Sigmoid colon (tissue), 4 donors: ENCODE results near the gene CDC42BPB.

ENCODE experiments used
- POLR2A ChIP-seq, 2 donors: fragments of 450-650 bp; IDR thresholded peaks; one replicate each; pipeline ENCODE4 v1.6.1; 2016; ENCODE audit warnings: antibody characterized with exemption in 2 of 2, mild to moderate bottlenecking in 2 of 2, moderate library complexity in 2 of 2
- POLR2AphosphoS5 ChIP-seq, 4 donors: sonication (generic); formaldehyde crosslinking; IDR thresholded peaks; one replicate each; pipeline ENCODE4 v1.6.1; 2017; ENCODE audit warnings: antibody characterized with exemption in 4 of 4
- TF ChIP-seq, protein P1 (sequence below), 4 experiments: fragments of 450-650 bp in 3 of 4; fragments of 200-600 bp in 1 of 4; IDR thresholded peaks; one replicate each; pipeline ENCODE4 v1.5.1; 2016 to 2019; ENCODE audit warnings: antibody characterized with exemption in 4 of 4, mild to moderate bottlenecking in 3 of 4, moderate library complexity in 2 of 4

DNA sequence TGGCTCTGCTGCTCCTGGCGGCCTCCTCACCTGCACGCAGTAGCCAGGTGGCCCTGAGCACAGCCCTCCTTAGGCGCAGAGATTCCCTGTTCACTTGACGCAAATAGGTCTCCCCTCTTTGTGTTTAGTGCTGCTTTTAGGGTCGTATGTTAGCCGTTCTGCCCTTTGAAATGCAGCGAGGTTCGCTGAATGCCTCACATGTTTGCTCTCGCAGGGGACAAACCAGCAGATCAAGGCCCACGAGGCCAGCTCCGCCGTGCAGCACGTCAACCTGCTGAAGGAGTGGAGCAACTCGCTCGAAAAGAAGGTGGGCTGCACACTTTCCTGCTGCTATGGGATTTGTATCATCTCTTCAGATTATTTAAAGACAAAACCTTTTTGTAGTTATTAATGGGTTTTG, 166.2 kb downstream of the CDC42BPB start:
- TF ChIP-seq, protein P1, sequence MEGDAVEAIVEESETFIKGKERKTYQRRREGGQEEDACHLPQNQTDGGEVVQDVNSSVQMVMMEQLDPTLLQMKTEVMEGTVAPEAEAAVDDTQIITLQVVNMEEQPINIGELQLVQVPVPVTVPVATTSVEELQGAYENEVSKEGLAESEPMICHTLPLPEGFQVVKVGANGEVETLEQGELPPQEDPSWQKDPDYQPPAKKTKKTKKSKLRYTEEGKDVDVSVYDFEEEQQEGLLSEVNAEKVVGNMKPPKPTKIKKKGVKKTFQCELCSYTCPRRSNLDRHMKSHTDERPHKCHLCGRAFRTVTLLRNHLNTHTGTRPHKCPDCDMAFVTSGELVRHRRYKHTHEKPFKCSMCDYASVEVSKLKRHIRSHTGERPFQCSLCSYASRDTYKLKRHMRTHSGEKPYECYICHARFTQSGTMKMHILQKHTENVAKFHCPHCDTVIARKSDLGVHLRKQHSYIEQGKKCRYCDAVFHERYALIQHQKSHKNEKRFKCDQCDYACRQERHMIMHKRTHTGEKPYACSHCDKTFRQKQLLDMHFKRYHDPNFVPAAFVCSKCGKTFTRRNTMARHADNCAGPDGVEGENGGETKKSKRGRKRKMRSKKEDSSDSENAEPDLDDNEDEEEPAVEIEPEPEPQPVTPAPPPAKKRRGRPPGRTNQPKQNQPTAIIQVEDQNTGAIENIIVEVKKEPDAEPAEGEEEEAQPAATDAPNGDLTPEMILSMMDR (IDR thresholded peaks at IDR 0.05), result no peak
- TF ChIP-seq POLR2AphosphoS5 (IDR thresholded peaks at IDR 0.05) (no peak), POLR2A (IDR thresholded peaks at IDR 0.05) (no peak)
